ENCODE results near the gene SLC9A3.
"Not testable (repeated sequence)": the region's sequence is repeated elsewhere in the genome, so short reads cannot be mapped to it uniquely, and the experiment has no call there.

The SLC9A3 gene

GRCh38 chr5:509611-510185 lies 14.6 kb downstream of the SLC9A3 start:
- DNase-seq (ENCODE audit: low read depth), result no peak
- TF ChIP-seq, protein P1, sequence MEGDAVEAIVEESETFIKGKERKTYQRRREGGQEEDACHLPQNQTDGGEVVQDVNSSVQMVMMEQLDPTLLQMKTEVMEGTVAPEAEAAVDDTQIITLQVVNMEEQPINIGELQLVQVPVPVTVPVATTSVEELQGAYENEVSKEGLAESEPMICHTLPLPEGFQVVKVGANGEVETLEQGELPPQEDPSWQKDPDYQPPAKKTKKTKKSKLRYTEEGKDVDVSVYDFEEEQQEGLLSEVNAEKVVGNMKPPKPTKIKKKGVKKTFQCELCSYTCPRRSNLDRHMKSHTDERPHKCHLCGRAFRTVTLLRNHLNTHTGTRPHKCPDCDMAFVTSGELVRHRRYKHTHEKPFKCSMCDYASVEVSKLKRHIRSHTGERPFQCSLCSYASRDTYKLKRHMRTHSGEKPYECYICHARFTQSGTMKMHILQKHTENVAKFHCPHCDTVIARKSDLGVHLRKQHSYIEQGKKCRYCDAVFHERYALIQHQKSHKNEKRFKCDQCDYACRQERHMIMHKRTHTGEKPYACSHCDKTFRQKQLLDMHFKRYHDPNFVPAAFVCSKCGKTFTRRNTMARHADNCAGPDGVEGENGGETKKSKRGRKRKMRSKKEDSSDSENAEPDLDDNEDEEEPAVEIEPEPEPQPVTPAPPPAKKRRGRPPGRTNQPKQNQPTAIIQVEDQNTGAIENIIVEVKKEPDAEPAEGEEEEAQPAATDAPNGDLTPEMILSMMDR (IDR thresholded peaks at IDR 0.05; ENCODE audit: insufficient read depth, low read depth, low read length, missing control alignments), result no peak
- no peak overlapping the region for H3K4me3 ChIP-seq (ENCODE audit: low read depth, low read length)

DNA sequence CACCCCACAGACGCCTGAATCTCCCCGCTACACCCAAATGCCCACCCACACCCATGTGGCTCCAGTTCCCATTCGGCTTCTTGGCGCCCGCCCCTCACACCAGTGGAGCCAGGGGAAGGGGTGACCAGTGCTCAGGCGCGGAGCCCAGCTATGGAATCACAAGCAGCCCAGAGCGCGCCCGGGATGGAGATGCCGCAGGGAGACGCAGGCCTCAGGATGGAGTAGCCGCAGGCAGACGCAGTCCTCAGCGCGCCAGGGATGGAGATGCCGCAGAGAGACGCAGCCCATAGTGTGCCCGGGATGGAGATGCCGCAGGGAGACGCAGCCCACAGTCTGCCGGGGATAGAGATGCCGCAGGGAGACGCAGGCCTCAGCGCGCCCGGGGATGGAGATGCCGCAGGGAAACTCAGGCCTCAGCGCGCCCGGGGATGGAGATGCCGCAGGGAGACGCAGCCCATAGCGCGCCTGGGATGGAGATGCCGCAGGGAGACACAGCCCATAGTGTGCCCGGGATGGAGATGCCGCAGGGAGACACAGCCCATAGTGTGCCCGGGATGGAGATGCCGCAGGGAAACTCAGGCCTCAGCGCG lies 16.2 kb downstream of the SLC9A3 start:
- not testable (repeated sequence) for DNase-seq (ENCODE audit: low read depth); H3K4me3 ChIP-seq (ENCODE audit: low read depth, low read length)

DNA sequence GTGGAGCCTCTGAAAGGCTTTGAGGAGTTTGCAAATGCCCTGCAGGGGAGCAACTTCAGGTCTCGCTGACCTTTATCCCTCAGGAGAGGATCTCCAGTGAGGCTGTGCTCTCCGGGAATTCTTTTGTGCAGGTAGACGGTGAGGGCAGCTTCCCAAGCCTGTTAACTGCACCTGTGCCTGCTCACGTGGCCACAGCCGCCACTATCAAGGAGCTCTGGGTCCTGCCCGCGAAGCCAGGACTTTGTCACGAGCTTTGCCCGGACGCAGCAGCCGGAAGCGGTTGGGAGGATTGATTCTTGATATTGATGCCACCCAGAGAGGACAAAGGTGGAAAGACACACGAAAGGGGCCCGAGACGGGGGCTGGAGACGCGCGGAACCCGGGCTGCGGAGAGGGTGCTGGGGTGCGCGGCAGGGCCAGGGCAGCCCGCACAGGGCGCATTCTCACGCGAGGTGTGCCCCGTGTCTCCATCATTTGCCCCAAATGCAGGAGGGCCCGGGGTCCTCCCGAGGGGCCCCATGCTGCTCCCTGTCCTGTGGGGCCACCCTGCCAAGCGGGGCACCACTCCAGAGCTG lies 18.2 kb downstream of the SLC9A3 start:
- TF ChIP-seq, protein P1 (IDR thresholded peaks at IDR 0.05; ENCODE audit: insufficient read depth, low read depth, low read length, missing control alignments), result no peak
- DNase-seq (ENCODE audit: low read depth), result no peak
- H3K4me3 ChIP-seq (ENCODE audit: low read depth, low read length), result no peak overlapping the region

GRCh38 chr5:504326-505154 lies 19.7 kb downstream of the SLC9A3 start:
- no peak overlapping the region for H3K4me3 ChIP-seq (ENCODE audit: low read depth, low read length)
- DNase-seq (ENCODE audit: low read depth), result no peak
- TF ChIP-seq, protein P1 (IDR thresholded peaks at IDR 0.05; ENCODE audit: insufficient read depth, low read depth, low read length, missing control alignments), result no peak

DNA sequence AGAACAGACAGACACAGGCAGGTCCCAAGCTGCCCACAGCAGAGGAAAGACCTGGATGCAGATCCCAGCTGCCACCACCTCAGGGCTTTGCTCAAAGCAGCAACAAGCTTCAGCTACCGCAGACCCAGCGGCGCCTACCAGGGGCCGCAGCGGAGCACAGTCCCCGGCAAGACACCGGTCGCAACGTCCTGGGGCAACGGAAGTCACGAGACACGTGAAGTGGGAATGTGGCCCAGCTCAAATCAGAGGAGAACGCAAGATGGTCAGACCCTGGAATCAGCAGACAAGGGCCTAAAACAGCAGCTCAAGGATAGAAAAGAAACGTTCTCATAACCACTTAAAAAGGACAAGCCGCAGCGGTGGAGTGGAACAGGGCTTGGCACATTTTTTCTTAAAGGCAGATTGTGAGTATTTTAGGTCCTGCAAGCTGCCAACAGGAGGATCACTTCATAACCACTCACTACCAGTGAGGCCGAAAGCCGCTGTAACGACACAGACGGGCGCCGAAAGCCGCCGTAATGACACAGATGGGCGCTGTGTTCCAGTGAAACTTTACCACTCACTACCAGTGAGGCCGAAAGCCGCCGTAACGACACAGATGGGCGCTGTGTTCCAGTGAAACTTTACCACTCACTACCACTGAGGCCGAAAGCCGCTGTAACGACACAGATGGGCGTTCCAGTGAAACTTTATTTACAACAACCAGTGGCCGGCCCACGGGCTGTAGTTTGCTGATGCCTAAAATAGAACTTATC lies 21.7 kb downstream of the SLC9A3 start:
- H3K4me3 ChIP-seq (ENCODE audit: low read depth, low read length), result no peak overlapping the region
- DNase-seq (ENCODE audit: low read depth), result no peak
- TF ChIP-seq, protein P1 (IDR thresholded peaks at IDR 0.05; ENCODE audit: insufficient read depth, low read depth, low read length, missing control alignments), result no peak

GRCh38 chr5:501831-502184 lies 22.4 kb downstream of the SLC9A3 start:
- DNase-seq (ENCODE audit: low read depth), result no peak
- no peak overlapping the region for H3K4me3 ChIP-seq (ENCODE audit: low read depth, low read length)
- TF ChIP-seq, protein P1 (IDR thresholded peaks at IDR 0.05; ENCODE audit: insufficient read depth, low read depth, low read length, missing control alignments), result no peak

Data from GM12865 (cell line).